Progenitor cell of endocrine pancreas (in vitro differentiated cells): Measurements from ENCODE around the gene CAPZA1. TPM values are rescaled to one million over a fixed set of nuclear protein-coding genes. Genes with fewer than 3 reads are reported as not detected.

Experiments
- DNase-seq: peaks from one replicate; pipeline ENCODE4 v3.0.0; 2021; ENCODE audit warnings: low spot score; ENCODE audit not compliant: unreplicated experiment
- H3K27ac Mint-ChIP-seq: 2 replicates; pipeline ENCODE4 v1.8.0; 2021; ENCODE audit warnings: mild to moderate bottlenecking, moderate library complexity, mixed read lengths
- H3K27me3 Mint-ChIP-seq: 2 replicates; pipeline ENCODE4 v1.8.0; 2021; ENCODE audit warnings: mixed read lengths
- H3K36me3 Mint-ChIP-seq: 2 replicates; pipeline ENCODE4 v1.8.0; 2022; ENCODE audit warnings: mixed read lengths; ENCODE audit not compliant: insufficient read depth
- H3K4me1 Mint-ChIP-seq: 2 replicates; pipeline ENCODE4 v1.8.0; 2021; ENCODE audit warnings: low read depth, mixed read lengths
- H3K4me3 Mint-ChIP-seq: 2 replicates; pipeline ENCODE4 v1.8.0; 2021; ENCODE audit warnings: low read depth, mild to moderate bottlenecking, moderate library complexity, mixed read lengths
- H3K9me3 Mint-ChIP-seq: 2 replicates; pipeline ENCODE4 v1.8.0; 2021; ENCODE audit warnings: low read depth, mixed read lengths
- total RNA-seq: library from RNA; stranded (reverse); gene quantifications from 2 replicates; pipeline ENCODE4 v1.2.1, GENCODE V29; 2021
- TF ChIP-seq, protein P1 (sequence below): fragments of 200-600 bp; sonication (generic); IDR thresholded peaks from one replicate; pipeline ENCODE4 v1.5.0; 2021; ENCODE audit warnings: antibody characterized with exemption, mild to moderate bottlenecking; ENCODE audit not compliant: unreplicated experiment

Gene CAPZA1
- total RNA-seq, 1 donor from 2014 or later: 129 TPM

DNA sequence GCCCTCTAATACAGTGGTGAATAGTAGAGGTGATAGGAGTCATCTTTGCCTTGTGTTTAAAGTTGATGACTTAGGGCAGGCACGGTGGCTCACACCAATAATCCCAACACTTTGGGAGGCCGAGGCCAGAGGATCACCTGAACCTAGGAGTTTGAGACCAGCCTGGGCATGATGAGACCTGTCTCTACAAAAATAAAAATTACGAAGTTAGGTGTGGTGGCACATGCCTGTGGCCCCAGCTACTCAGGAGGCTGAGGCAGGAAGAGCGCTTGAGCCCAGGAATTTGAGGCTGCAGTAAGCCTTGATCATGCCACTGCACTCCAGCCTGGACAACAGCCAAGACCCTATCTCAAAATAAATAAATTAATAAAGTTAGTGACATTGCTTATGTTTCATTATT, 26.6 kb downstream of the CAPZA1 start:
- Mint-ChIP-seq H3K36me3 (peaks cover 21% of the 10 kb centered on the region), H3K4me3 (no peak overlapping the region), H3K4me1 (no peaks in the 10 kb centered on the region), H3K27me3 (no peaks in the 10 kb centered on the region), H3K9me3 (no peaks in the 10 kb centered on the region), H3K27ac (no peak overlapping the region)
- TF ChIP-seq, protein P1, sequence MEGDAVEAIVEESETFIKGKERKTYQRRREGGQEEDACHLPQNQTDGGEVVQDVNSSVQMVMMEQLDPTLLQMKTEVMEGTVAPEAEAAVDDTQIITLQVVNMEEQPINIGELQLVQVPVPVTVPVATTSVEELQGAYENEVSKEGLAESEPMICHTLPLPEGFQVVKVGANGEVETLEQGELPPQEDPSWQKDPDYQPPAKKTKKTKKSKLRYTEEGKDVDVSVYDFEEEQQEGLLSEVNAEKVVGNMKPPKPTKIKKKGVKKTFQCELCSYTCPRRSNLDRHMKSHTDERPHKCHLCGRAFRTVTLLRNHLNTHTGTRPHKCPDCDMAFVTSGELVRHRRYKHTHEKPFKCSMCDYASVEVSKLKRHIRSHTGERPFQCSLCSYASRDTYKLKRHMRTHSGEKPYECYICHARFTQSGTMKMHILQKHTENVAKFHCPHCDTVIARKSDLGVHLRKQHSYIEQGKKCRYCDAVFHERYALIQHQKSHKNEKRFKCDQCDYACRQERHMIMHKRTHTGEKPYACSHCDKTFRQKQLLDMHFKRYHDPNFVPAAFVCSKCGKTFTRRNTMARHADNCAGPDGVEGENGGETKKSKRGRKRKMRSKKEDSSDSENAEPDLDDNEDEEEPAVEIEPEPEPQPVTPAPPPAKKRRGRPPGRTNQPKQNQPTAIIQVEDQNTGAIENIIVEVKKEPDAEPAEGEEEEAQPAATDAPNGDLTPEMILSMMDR: no peak
- DNase-seq: no peak

DNA sequence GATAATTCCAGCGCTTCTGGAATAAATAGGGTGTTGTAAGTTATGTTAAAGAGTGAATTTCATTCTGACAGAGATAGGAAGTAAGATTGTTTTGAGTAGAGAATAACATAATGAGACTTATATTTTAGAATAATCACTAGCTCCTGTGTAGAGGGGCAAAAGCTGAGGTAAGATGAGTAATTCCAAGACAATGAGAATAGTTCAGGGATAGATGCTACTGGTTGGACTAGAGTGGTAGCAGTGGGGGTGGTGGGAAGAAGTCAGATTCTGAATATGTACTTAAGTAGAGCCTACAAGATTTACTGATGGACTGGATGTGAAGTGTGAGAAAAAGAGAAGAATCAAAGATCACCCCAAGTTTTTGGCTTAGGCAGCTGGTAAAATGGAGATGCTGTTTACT, 31.6 kb downstream of the CAPZA1 start:
- Mint-ChIP-seq H3K4me3 (no peak overlapping the region), H3K27ac (no peak overlapping the region), H3K27me3 (no peaks in the 10 kb centered on the region), H3K36me3 (peaks cover 19% of the 10 kb centered on the region), H3K4me1 (no peaks in the 10 kb centered on the region), H3K9me3 (no peaks in the 10 kb centered on the region)
- TF ChIP-seq, protein P1: no peak
- DNase-seq: no peak

DNA sequence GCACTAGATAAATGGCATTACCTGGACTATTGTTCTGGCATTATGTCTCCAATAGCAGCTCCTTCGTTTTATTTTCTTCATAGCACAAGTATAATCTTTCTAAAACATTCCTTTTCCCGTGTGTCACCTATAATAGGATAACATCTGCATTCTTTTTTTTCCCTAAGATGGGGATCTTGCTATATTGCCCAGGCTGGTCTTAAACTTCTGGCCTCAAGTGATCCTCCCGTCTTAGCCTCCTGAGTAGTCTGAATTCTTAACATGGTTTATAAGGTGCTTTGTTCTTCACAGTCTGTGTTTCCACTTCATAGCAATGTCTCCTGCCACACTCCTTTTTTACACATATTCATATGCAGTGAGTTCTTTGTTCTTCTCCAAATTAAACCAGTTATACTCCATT, 46.2 kb downstream of the CAPZA1 start:
- Mint-ChIP-seq H3K36me3 (peaks cover 38% of the 10 kb centered on the region), H3K4me1 (no peaks in the 10 kb centered on the region), H3K9me3 (no peaks in the 10 kb centered on the region), H3K27me3 (no peaks in the 10 kb centered on the region), H3K4me3 (no peak overlapping the region), H3K27ac (no peak overlapping the region)
- TF ChIP-seq, protein P1: no peak
- DNase-seq: no peak

DNA sequence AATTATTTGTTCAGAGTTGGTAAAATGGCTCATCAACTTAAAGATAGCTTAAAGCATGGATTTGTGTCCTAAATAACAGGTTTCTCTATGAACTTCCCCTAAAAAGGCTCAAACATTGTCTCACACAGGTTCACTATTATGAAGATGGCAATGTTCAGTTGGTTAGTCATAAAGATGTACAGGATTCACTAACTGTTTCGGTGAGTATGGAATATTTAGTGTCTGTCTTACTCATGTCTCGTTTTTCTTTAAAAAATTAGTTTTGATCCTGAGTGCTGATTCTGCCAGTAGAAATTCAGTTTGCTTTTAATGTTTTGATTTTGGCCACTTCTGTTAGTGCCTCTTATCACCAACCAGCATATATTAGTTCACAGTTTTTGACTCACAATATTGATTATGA, 47.3 kb downstream of the CAPZA1 start:
- H3K27ac Mint-ChIP-seq: peak overlapping the region; percentile 65
- H3K9me3 Mint-ChIP-seq: no peaks in the 10 kb centered on the region
- no peak overlapping the region for H3K4me3 Mint-ChIP-seq
- no peaks in the 10 kb centered on the region for H3K27me3 Mint-ChIP-seq
- no peak for DNase-seq
- H3K4me1 Mint-ChIP-seq: no peaks in the 10 kb centered on the region
- TF ChIP-seq, protein P1: no peak
- H3K36me3 Mint-ChIP-seq: peaks cover 37% of the 10 kb centered on the region

DNA sequence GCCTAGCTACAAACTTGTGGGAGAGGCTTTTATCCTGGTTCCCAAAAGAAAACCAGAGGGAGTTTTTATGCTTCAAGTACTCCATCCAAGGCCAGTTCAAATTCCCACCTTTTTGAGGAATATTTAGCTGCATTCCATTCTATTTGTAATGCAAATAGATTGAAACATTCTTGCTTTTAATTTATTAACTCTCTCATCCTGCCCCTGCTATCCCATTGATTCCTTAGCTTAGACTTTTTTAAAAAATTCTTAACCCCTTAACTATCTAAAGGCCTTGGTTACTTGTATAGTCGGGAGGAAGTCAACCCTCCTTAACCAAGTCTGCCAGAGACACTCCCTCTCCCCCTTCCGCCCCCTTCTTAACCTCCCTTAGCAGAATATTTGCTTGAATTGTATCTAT, 52.4 kb downstream of the CAPZA1 start:
- H3K9me3 Mint-ChIP-seq: no peaks in the 10 kb centered on the region
- TF ChIP-seq, protein P1: no peak
- H3K27me3 Mint-ChIP-seq: no peaks in the 10 kb centered on the region
- peaks cover 30% of the 10 kb centered on the region for H3K36me3 Mint-ChIP-seq
- H3K4me3 Mint-ChIP-seq: no peak overlapping the region
- peak overlapping the region; percentile 12 for H3K27ac Mint-ChIP-seq
- peaks cover 18% of the 10 kb centered on the region for H3K4me1 Mint-ChIP-seq
- DNase-seq: no peak

DNA sequence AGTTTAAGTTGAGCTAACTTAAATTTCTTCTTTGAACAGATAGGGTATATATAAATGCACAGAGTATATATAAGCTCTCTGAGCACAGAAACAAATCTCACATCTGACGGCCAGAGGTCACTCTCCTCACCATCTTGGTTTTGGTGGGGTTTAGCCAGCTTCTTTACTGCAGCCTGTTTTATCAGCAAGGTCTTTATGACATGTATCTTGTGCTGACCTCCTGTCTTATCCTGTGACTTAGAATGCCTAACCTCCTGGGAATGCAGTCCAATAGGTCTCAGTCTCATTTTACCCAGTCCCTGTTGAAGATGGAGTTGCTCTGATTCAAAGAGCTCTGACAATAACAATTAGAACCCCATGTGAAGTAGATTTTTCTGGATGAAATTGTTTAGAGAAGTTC, 53.2 kb downstream of the CAPZA1 start:
- no peak overlapping the region for H3K4me3 Mint-ChIP-seq

More for the DNA sequence above, 53.2 kb downstream of the CAPZA1 start:
- Mint-ChIP-seq H3K27ac (peak overlapping the region; percentile 41), H3K9me3 (no peaks in the 10 kb centered on the region), H3K27me3 (no peaks in the 10 kb centered on the region), H3K36me3 (peaks cover 26% of the 10 kb centered on the region), H3K4me1 (peaks cover 18% of the 10 kb centered on the region)
- TF ChIP-seq, protein P1: no peak
- DNase-seq: no peak
